IMR-90 (cell line): Measurements from ENCODE around the gene ASCL3. TPM values are rescaled to one million over a fixed set of nuclear protein-coding genes. Genes with fewer than 3 reads are reported as not detected.

Experiments
- ATAC-seq: fragments of 200-7000 bp; cut with Tn5 transposase; 2 replicates; pipeline ENCODE4 v1.9.1; 2020; ENCODE audit warnings: low read depth, mild to moderate bottlenecking, moderate library complexity
- BruUV-seq: library from RNA; stranded (reverse); fragments of 400-500 nt; replicated peaks from 2 replicates; lab custom pipeline; 2021; lab: Mats Ljungman, UMichigan
- CTCF ChIA-PET: fragments of 300-600 bp; formaldehyde crosslinking; extraction: SDS; loops from one replicate; lab custom pipeline; 2021; ENCODE audit warnings: antibody characterized with exemption; lab: Yijun Ruan, JAX
- POLR2A ChIA-PET: fragments of 300-600 bp; sonication (Branson Sonifier 250); formaldehyde crosslinking; loops from one replicate; lab custom pipeline; 2022; ENCODE audit warnings: antibody characterized with exemption; ENCODE audit not compliant: unreplicated experiment; lab: Charles Lee
- DNase-seq: peaks from one replicate; pipeline ENCODE4 v3.0.0; 2013
- H2AFZ ChIP-seq: replicated peaks from 2 replicates; pipeline ENCODE3; 2013; ENCODE audit warnings: low read length, mild to moderate bottlenecking; ENCODE audit not compliant: poor library complexity
- H2AK5ac ChIP-seq: 2 replicates; pipeline ENCODE4 v1.6.1; 2013; ENCODE audit warnings: low read depth, low read length, inconsistent platforms
- H2AK9ac ChIP-seq: replicated peaks from 2 replicates; pipeline ENCODE3; 2013; ENCODE audit warnings: mild to moderate bottlenecking, low read depth, low read length, moderate library complexity; ENCODE audit not compliant: poor library complexity
- H2BK120ac ChIP-seq: 2 replicates; pipeline ENCODE4 v1.6.1; 2013; ENCODE audit warnings: low read depth, low read length, inconsistent platforms
- H2BK15ac ChIP-seq: 3 replicates; pipeline ENCODE4 v1.6.1; 2013; ENCODE audit warnings: low read depth, low read length, inconsistent platforms
- H2BK20ac ChIP-seq: 2 replicates; pipeline ENCODE4 v1.6.1; 2013; ENCODE audit warnings: low read depth, mild to moderate bottlenecking, inconsistent platforms, low read length, moderate library complexity
- H2BK5ac ChIP-seq: 2 replicates; pipeline ENCODE4 v1.6.1; 2013; ENCODE audit warnings: mild to moderate bottlenecking, low read depth, low read length, inconsistent platforms; ENCODE audit not compliant: poor library complexity, severe bottlenecking
- H3K14ac ChIP-seq: replicated peaks from 2 replicates; pipeline ENCODE4 v1.6.1; 2013; ENCODE audit warnings: low read depth, low read length, inconsistent platforms
- H3K18ac ChIP-seq: 2 replicates; pipeline ENCODE4 v1.6.1; 2013; ENCODE audit warnings: low read depth, low read length, control low read depth
- H3K23ac ChIP-seq: 2 replicates; pipeline ENCODE4 v1.6.1; 2013; ENCODE audit warnings: low read depth, low read length, inconsistent platforms
- H3K27ac ChIP-seq: 2 replicates; pipeline ENCODE4 v1.5.1; 2013; ENCODE audit warnings: mild to moderate bottlenecking, control low read depth, low read length; ENCODE audit not compliant: insufficient read depth
- H3K27me3 ChIP-seq: 2 replicates; pipeline ENCODE4 v1.6.1; 2013; ENCODE audit warnings: low read length; ENCODE audit not compliant: control insufficient read depth, insufficient read depth
- H3K36me3 ChIP-seq: 2 replicates; pipeline ENCODE4 v1.6.1; 2013; ENCODE audit warnings: low read length, mixed read lengths; ENCODE audit not compliant: control insufficient read depth, insufficient read depth
- H3K4ac ChIP-seq: 2 replicates; pipeline ENCODE4 v1.6.1; 2013; ENCODE audit warnings: low read depth, low read length, inconsistent platforms
- H3K4me1 ChIP-seq: 2 replicates; pipeline ENCODE4 v1.6.1; 2013; ENCODE audit warnings: low read length, mixed read lengths; ENCODE audit not compliant: control insufficient read depth, insufficient read depth
- H3K4me2 ChIP-seq: 2 replicates; pipeline ENCODE4 v1.6.1; 2013; ENCODE audit warnings: low read depth, mild to moderate bottlenecking, control low read depth, low read length, moderate library complexity
- H3K4me3 ChIP-seq: 2 replicates; pipeline ENCODE4 v1.5.1; 2013; ENCODE audit warnings: low read depth, mild to moderate bottlenecking, control low read depth, low read length, moderate library complexity; ENCODE audit not compliant: insufficient read depth
- H3K56ac ChIP-seq: 2 replicates; pipeline ENCODE4 v1.6.1; 2013; ENCODE audit warnings: low read length, inconsistent platforms; ENCODE audit not compliant: insufficient read depth; ENCODE audit errors: extremely low read depth
- H3K79me1 ChIP-seq, 2 experiments: 2 replicates each; pipeline ENCODE4 v1.6.1; 2013; ENCODE audit warnings: low read length in 2 of 2, inconsistent platforms in 1 of 2, low read depth in 1 of 2
- H3K9ac ChIP-seq: 2 replicates; pipeline ENCODE4 v1.6.1; 2013; ENCODE audit warnings: low read depth, low read length, control low read depth
- H3K9me1 ChIP-seq: 2 replicates; pipeline ENCODE4 v1.6.1; 2013; ENCODE audit warnings: low read length, inconsistent platforms; ENCODE audit not compliant: insufficient read depth
- H3K9me3 ChIP-seq: 2 replicates; pipeline ENCODE4 v1.6.1; 2013; ENCODE audit warnings: low read length; ENCODE audit not compliant: control insufficient read depth, insufficient read depth
- H4K20me1 ChIP-seq: 2 replicates; pipeline ENCODE4 v1.6.1; 2013; ENCODE audit warnings: low read length, inconsistent platforms; ENCODE audit not compliant: insufficient read depth
- H4K5ac ChIP-seq: 2 replicates; pipeline ENCODE4 v1.6.1; 2013; ENCODE audit warnings: mild to moderate bottlenecking, low read depth, low read length, control low read depth
- H4K8ac ChIP-seq, 2 experiments: 2 replicates each; pipeline ENCODE4 v1.6.1; 2013; ENCODE audit warnings: low read depth in 2 of 2, low read length in 2 of 2, control low read depth in 1 of 2, inconsistent platforms in 1 of 2
- H4K91ac ChIP-seq: 2 replicates; pipeline ENCODE4 v1.6.1; 2013; ENCODE audit warnings: low read depth, low read length, inconsistent platforms; ENCODE audit not compliant: insufficient read depth
- BHLHE40 ChIP-seq: fragments of 150-350 bp; IDR thresholded peaks from 2 replicates; pipeline ENCODE4 v1.6.1; 2016; ENCODE audit warnings: mild to moderate bottlenecking, low read depth, low read length
- CEBPB ChIP-seq: IDR thresholded peaks from 2 replicates; pipeline ENCODE4 v1.6.1; 2012; ENCODE audit warnings: low read depth, low read length, improper control_type of control experiment
- CHD1 ChIP-seq: IDR thresholded peaks from 2 replicates; pipeline ENCODE4 v1.6.1; 2012; ENCODE audit warnings: low read depth, low read length, improper control_type of control experiment
- CTCF ChIP-seq: conservative IDR thresholded peaks from 2 replicates; pipeline ENCODE4 v1.5.1; 2012; ENCODE audit warnings: mild to moderate bottlenecking, low read depth, low read length, improper control_type of control experiment
- FOS ChIP-seq: fragments of 150-350 bp; IDR thresholded peaks from 2 replicates; pipeline ENCODE4 v1.6.1; 2016; ENCODE audit warnings: low read depth, low read length
- MAFK ChIP-seq: IDR thresholded peaks from 2 replicates; pipeline ENCODE4 v1.6.1; 2012; ENCODE audit warnings: low read depth, low read length, improper control_type of control experiment
- MAZ ChIP-seq: IDR thresholded peaks from 2 replicates; pipeline ENCODE4 v1.6.1; 2012; ENCODE audit warnings: low read depth, mild to moderate bottlenecking, low read length, improper control_type of control experiment, moderate library complexity, borderline replicate concordance
- MXI1 ChIP-seq: IDR thresholded peaks from 2 replicates; pipeline ENCODE4 v1.6.1; 2012; ENCODE audit warnings: low read depth, mild to moderate bottlenecking, low read length, moderate library complexity, borderline replicate concordance
- NFE2L2 ChIP-seq: fragments of 150-350 bp; IDR thresholded peaks from 2 replicates; pipeline ENCODE4 v1.6.1; 2016; ENCODE audit warnings: low read depth, mild to moderate bottlenecking, low read length
- POLR2A ChIP-seq: IDR thresholded peaks from 2 replicates; pipeline ENCODE4 v1.6.1; 2012; ENCODE audit warnings: mild to moderate bottlenecking, low read depth, low read length
- RAD21 ChIP-seq: IDR thresholded peaks from 2 replicates; pipeline ENCODE4 v1.6.1; 2012; ENCODE audit warnings: low read length, improper control_type of control experiment
- RCOR1 ChIP-seq: IDR thresholded peaks from 2 replicates; pipeline ENCODE4 v1.6.1; 2012; ENCODE audit warnings: mild to moderate bottlenecking, low read length, improper control_type of control experiment; ENCODE audit not compliant: insufficient replicate concordance
- RFX5 ChIP-seq: IDR thresholded peaks from 2 replicates; pipeline ENCODE4 v1.8.0; 2012; ENCODE audit warnings: low read depth, mild to moderate bottlenecking, low read length, moderate library complexity
- SMC3 ChIP-seq: fragments of 150-350 bp; IDR thresholded peaks from 2 replicates; pipeline ENCODE4 v1.6.1; 2016; ENCODE audit warnings: low read depth, mild to moderate bottlenecking, antibody characterized with exemption, low read length, moderate library complexity
- USF2 ChIP-seq: fragments of 150-350 bp; IDR thresholded peaks from 2 replicates; pipeline ENCODE4 v1.6.1; 2017; ENCODE audit warnings: mild to moderate bottlenecking, antibody characterized with exemption, low read length, low read depth
- WGBS, 2 experiments: methylation state at CpG; one replicate each; pipeline versions ENCODE4 v1.1.5 to v1.1.7; 2013; ENCODE audit warnings: missing lambda C conversion rate in 2 of 2; ENCODE audit not compliant: insufficient read length in 1 of 2; ENCODE audit errors: extremely low coverage in 2 of 2; 5-methylcytosine and 5-hydroxymethylcytosine counted together
- dilution Hi-C: fragments of 300-500 bp; cut with HindIII; formaldehyde crosslinking; loops from one replicate; pipeline ENCODE4 v1.14.3; 2018; ENCODE audit warnings: low sequenced_read_pairs; ENCODE audit not compliant: unreplicated experiment
- in situ Hi-C: fragments of 300-500 bp; cut with MboI; formaldehyde crosslinking; loops from 3 replicates; pipeline ENCODE4 v1.14.3; 2019; ENCODE audit warnings: low sequenced_read_pairs, inconsistent platforms, mixed read lengths
- intact Hi-C: fragments of 100-400 bp; cut with micrococcal nuclease; formaldehyde crosslinking; loops from 2 replicates; pipeline ENCODE4 v1.10.0; 2022
- polyA plus RNA-seq, 3 experiments: library from polyadenylated mRNA; depleted of rRNA; stranded (reverse); fragments of >200 nt; gene quantifications; 2 replicates each; pipeline ENCODE4 v1.2.3, GENCODE V29; 2012; ENCODE audit warnings: low replicate concordance in 1 of 3
- total RNA-seq: library from RNA; depleted of rRNA; stranded (reverse); fragments of >200 nt; gene quantifications from 2 replicates; pipeline ENCODE4 v1.2.3, GENCODE V29; 2012
- TF ChIP-seq, protein P1 (sequence below): fragments of 150-350 bp; IDR thresholded peaks from 2 replicates; pipeline ENCODE4 v1.6.1; 2016; ENCODE audit warnings: low read depth, mild to moderate bottlenecking, low read length, moderate library complexity, borderline replicate concordance

Gene ASCL3
- total and polyA plus RNA-seq, 2 of the 4 experiments (the other 2 are of a cell fraction), result not detected

DNA sequence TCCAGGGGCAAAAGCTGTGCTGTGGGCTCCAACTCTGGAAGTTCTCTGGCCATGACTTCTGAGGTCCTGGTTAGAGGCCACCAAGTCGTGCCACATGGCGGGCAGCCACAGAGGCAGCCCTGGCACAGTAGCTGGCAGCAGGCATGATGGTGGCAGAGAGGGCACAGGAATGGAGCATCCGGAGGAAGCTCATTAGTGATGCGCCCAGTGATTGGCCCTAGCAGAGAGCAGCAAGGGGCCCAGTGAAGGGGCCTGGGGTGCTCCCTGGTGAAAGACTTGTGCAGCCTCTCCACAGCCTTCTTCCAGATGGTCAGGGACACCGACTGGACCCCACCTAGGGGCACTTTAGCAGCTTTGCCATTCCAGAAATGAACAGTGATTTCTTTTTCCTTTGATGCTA, 17.1 kb downstream of the ASCL3 start:
- Histone ChIP-seq H3K79me1 (no peaks in the 10 kb centered on the region), H4K8ac (no peak overlapping the region), H3K9me3 (no peaks in the 10 kb centered on the region), H4K20me1 (no peaks in the 10 kb centered on the region), H2BK5ac (no peak overlapping the region), H4K5ac (no peak overlapping the region), H3K36me3 (peaks cover 13% of the 10 kb centered on the region), H3K4ac (no peak overlapping the region), H3K14ac (no peak overlapping the region), H4K91ac (no peak overlapping the region), H3K4me3 (no peak overlapping the region), H2AFZ (no peak overlapping the region), H2BK15ac (no peak overlapping the region), H3K27ac (no peak overlapping the region), H3K9me1 (peaks cover 12% of the 10 kb centered on the region; the same call in 1 of the 2 replicates), H3K18ac (no peak overlapping the region), H2AK9ac (no peak overlapping the region), H3K27me3 (no peaks in the 10 kb centered on the region), H3K56ac (no peak overlapping the region), H3K4me1 (peaks cover 10% of the 10 kb centered on the region), H3K4me2 (no peak overlapping the region), H3K23ac (no peak overlapping the region), H3K9ac (no peak overlapping the region), H2BK20ac (no peak overlapping the region), H2BK120ac (no peak overlapping the region), H2AK5ac (no peak overlapping the region; the same call in 1 of the 2 replicates)
- dilution Hi-C loops (no loop called here), intact Hi-C loops (no loop called here), in situ Hi-C loops (no loop called here)
- 93% methylated on average over 3 of the region's 5 CpGs; no CpG with 5 or more reads in 1 of the 2 experiments for WGBS, 2 experiments
- ChIA-PET POLR2A (interaction anchor here (1.1 kb wide), 1 partner anchor 9 kb away, joined by 3 read pairs; no protein-coding TSS in a partner anchor), CTCF (no interaction called here)
- ATAC-seq, result no peak
- no TSS peak for BruUV-seq
- no peak for DNase-seq
- TF ChIP-seq USF2 (no peak), SMC3 (no peak), MAFK (no peak), MXI1 (no peak), NFE2L2 (no peak), POLR2A (no peak), CTCF (no peak), MAZ (no peak), BHLHE40 (no peak), RCOR1 (no peak), RAD21 (no peak), FOS (no peak), RFX5 (no peak), CHD1 (no peak), CEBPB (no peak)
- TF ChIP-seq, protein P1, sequence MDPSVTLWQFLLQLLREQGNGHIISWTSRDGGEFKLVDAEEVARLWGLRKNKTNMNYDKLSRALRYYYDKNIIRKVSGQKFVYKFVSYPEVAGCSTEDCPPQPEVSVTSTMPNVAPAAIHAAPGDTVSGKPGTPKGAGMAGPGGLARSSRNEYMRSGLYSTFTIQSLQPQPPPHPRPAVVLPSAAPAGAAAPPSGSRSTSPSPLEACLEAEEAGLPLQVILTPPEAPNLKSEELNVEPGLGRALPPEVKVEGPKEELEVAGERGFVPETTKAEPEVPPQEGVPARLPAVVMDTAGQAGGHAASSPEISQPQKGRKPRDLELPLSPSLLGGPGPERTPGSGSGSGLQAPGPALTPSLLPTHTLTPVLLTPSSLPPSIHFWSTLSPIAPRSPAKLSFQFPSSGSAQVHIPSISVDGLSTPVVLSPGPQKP, result no peak
